ENCODE data around the gene NPR2. TPM values are rescaled to one million over a fixed set of nuclear protein-coding genes. Genes with fewer than 3 reads are reported as not detected.

Gene NPR2
- polyA plus RNA-seq, 3 donors = 0.48 TPM; not detected in 2

DNA sequence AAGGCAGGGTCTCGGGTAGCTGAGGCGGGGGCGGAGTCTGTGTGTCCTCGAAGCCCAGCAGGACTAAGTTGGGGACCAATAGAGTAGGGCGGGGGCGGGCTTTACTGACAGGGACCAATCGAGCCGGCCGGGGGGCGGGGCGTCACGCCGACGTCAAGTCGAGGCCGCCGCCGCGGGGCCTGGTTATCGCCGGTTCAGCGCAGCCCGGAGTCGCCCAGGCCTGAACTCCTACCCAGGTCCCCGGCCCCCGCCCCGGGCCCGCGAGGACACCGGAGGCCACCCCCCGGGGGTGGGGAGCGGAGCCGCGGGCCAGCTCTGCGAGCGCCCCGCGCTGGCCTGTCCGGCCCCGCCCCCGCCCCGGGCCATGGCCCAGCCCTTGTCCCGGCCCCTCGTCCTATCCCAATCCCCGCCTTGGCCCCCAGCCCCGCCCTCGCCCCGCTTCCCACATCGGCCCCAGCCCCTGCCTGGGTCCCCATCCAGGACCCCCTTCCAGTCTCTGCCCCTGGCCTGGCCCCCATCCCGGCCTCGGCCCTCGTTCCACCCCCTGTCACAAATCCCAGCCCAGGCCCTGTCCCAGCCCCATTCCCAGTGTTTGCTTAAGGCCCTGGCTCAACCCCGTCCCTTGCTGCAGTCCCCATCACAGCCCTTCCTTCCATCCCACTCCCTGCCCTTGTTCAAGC lies 37.8 kb downstream of the NPR2 start, which contains the start of gene TMEM8B:
Gene TMEM8B, plus strand, starts transcription at position 145 of the 680 bp plus-strand sequence. Its CDS starts 220 bp downstream, at position 365.
- peaks cover 53 to 64% of the 10 kb centered on the region in 2 donors for H3K4me1 ChIP-seq (ENCODE audit: control insufficient read depth in 1 of 2, insufficient read depth in 2 of 2, low read length in 2 of 2)
- H2AFZ ChIP-seq (ENCODE audit: insufficient read depth, low read depth, low read length, poor library complexity, severe bottlenecking) = peak within 1 kb of the TSS; percentile 98
- Mint-ChIP-seq H3K4me3 (peak within 1 kb of the TSS; percentile 94 to 99), H3K36me3 (no peaks in the 10 kb centered on the region), H3K27me3 (ENCODE audit: low read depth in 3 of 3) (peaks cover 14 to 18% (median 17%) of the 10 kb centered on the region in 3 donors), H3K27ac (peak within 1 kb of the TSS; percentile 81 to 99 (median 92)), H3K4me1 (peaks cover 65% of the 10 kb centered on the region), H3K9me3 (no peaks in the 10 kb centered on the region)
- H3K4me3 ChIP-seq (replicated peaks in 1 of 3; ENCODE audit: low read depth in 2 of 3, low read length in 3 of 3) = peak within 1 kb of the TSS; percentile 67 to 94 (median 78)
- intact Hi-C loops (cut with micrococcal nuclease) = loop anchor here (2.0 to 5.0 kb wide), 4 partner anchors 16 to 97 kb away; partner anchors contain the start of genes CREB3 (in 1 of the 2), OR13J1 (in 1 of the 2) and TLN1 (in 1 of the 2)
- under 1% methylated on average over 51 of the region's 53 CpGs for WGBS (ENCODE audit: insufficient coverage)
- no peaks in the 10 kb centered on the region for H3K27me3 ChIP-seq (ENCODE audit: control insufficient read depth in 2 of 2, insufficient read depth in 2 of 2, low read length in 2 of 2)
- no peaks in the 10 kb centered on the region for H3K9me3 ChIP-seq (replicated peaks in 1 of 2; ENCODE audit: control insufficient read depth in 1 of 2, insufficient read depth in 1 of 2, low read length in 2 of 2)
- H3K4me2 ChIP-seq (replicated peaks; ENCODE audit: extremely low read depth, low read length, poor library complexity, severe bottlenecking) = peak within 1 kb of the TSS; percentile 99
- peak within 1 kb of the TSS; percentile 75 for H3K9ac ChIP-seq (ENCODE audit: insufficient read depth, low read length, poor library complexity, severe bottlenecking)
- H3K36me3 ChIP-seq (replicated peaks in 1 of 2; ENCODE audit: control insufficient read depth in 1 of 2, insufficient read depth in 2 of 2, low read length in 2 of 2) = no peaks in the 10 kb centered on the region
- no peaks in the 10 kb centered on the region for H4K20me1 ChIP-seq (ENCODE audit: insufficient read depth, low read length)
- DNase-seq = peak; percentile 80 to 92 (median 85)
- H3K27ac ChIP-seq (ENCODE audit: low read depth in 1 of 2, low read length in 2 of 2) = peak within 1 kb of the TSS; percentile 10 to 73
- peaks cover 4% of the 10 kb centered on the region for H3K79me2 ChIP-seq (ENCODE audit: insufficient read depth, low read length)
- no peak for TF ChIP-seq CTCF (IDR thresholded peaks at IDR 0.05)

DNA sequence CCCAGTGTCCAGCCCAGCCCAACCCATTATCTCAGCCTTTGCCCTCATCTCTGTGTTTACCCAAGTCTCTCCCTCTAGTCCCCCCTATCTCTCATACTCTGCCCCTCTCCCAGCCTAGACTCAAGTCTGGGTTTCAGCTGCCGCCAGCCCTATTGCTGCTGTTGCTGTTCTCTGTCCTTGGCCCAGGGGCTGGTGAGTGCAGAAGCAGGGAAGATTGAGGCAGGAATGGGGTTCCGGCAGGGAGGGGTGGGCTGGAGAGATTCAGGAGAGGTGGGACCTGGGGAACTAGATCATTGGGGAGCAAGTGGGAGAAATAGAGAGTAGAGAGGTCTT lies 38.3 kb downstream of the NPR2 start:
- Histone ChIP-seq H3K79me2 (ENCODE audit: insufficient read depth, low read length) (peaks cover 4% of the 10 kb centered on the region), H4K20me1 (ENCODE audit: insufficient read depth, low read length) (no peaks in the 10 kb centered on the region), H3K4me3 (replicated peaks in 1 of 3; ENCODE audit: low read depth in 2 of 3, low read length in 3 of 3) (peak overlapping the region; percentile 39 to 94 (median 67)), H2AFZ (ENCODE audit: insufficient read depth, low read depth, low read length, poor library complexity, severe bottlenecking) (peak overlapping the region; percentile 98), H3K9me3 (replicated peaks in 1 of 2; ENCODE audit: control insufficient read depth in 1 of 2, insufficient read depth in 1 of 2, low read length in 2 of 2) (no peaks in the 10 kb centered on the region), H3K4me2 (replicated peaks; ENCODE audit: extremely low read depth, low read length, poor library complexity, severe bottlenecking) (peak overlapping the region; percentile 99), H3K36me3 (replicated peaks in 1 of 2; ENCODE audit: control insufficient read depth in 1 of 2, insufficient read depth in 2 of 2, low read length in 2 of 2) (no peaks in the 10 kb centered on the region), H3K9ac (ENCODE audit: insufficient read depth, low read length, poor library complexity, severe bottlenecking) (peak overlapping the region; percentile 75), H3K27me3 (ENCODE audit: control insufficient read depth in 2 of 2, insufficient read depth in 2 of 2, low read length in 2 of 2) (no peaks in the 10 kb centered on the region), H3K4me1 (ENCODE audit: control insufficient read depth in 1 of 2, insufficient read depth in 2 of 2, low read length in 2 of 2) (peaks cover 58 to 69% of the 10 kb centered on the region in 2 donors), H3K27ac (ENCODE audit: low read depth in 1 of 2, low read length in 2 of 2) (peak overlapping the region; percentile 10 to 73)
- intact Hi-C loops (cut with micrococcal nuclease) = loop anchor here (2.0 to 5.0 kb wide), 4 partner anchors 15 to 97 kb away; partner anchors contain the start of genes CREB3 (in 1 of the 2), OR13J1 (in 1 of the 2) and TLN1 (in 1 of the 2)
- Mint-ChIP-seq H3K4me3 (peak overlapping the region; percentile 69 to 89), H3K36me3 (peaks cover 5% of the 10 kb centered on the region in 2 donors), H3K27ac (peak overlapping the region; percentile 5 to 93 (median 82)), H3K4me1 (peaks cover 70% of the 10 kb centered on the region), H3K9me3 (no peaks in the 10 kb centered on the region), H3K27me3 (ENCODE audit: low read depth in 3 of 3) (peaks cover 17 to 18% (median 18%) of the 10 kb centered on the region in 3 donors)
- DNase-seq = no peak
- TF ChIP-seq CTCF (IDR thresholded peaks at IDR 0.05) = no peak
- 86% methylated on average over 2 of the region's 2 CpGs for WGBS (ENCODE audit: insufficient coverage)

All from CD14-positive monocyte (primary cell).